Stimulated activated naive CD8-positive, alpha-beta T cell treated with anti-CD3 and anti-CD28 coated beads, Interleukin-15, Interleukin-2, amounts not matched to agents 100 ng/mL and 50 ng/mL, for 24 hours (primary cell): ENCODE results near the gene CNPPD1.
"Not testable (repeated sequence)": the region's sequence is repeated elsewhere in the genome, so short reads cannot be mapped to it uniquely, and the experiment has no call there.

Source experiments
- H3K27ac Mint-ChIP-seq: one replicate; pipeline ENCODE4 v1.8.0; 2021; ENCODE audit warnings: mild to moderate bottlenecking, mixed read lengths
- H3K27me3 Mint-ChIP-seq: one replicate; pipeline ENCODE4 v1.8.0; 2021; ENCODE audit warnings: mixed read lengths
- H3K36me3 Mint-ChIP-seq: one replicate; pipeline ENCODE4 v1.8.0; 2021; ENCODE audit warnings: low read depth, mixed read lengths
- H3K4me1 Mint-ChIP-seq: one replicate; pipeline ENCODE4 v1.8.0; 2021; ENCODE audit warnings: low read depth, mixed read lengths
- H3K4me3 Mint-ChIP-seq: one replicate; pipeline ENCODE4 v1.8.0; 2021; ENCODE audit warnings: mild to moderate bottlenecking, mixed read lengths
- H3K9me3 Mint-ChIP-seq: one replicate; pipeline ENCODE4 v1.8.0; 2021; ENCODE audit warnings: mixed read lengths

The CNPPD1 gene

DNA sequence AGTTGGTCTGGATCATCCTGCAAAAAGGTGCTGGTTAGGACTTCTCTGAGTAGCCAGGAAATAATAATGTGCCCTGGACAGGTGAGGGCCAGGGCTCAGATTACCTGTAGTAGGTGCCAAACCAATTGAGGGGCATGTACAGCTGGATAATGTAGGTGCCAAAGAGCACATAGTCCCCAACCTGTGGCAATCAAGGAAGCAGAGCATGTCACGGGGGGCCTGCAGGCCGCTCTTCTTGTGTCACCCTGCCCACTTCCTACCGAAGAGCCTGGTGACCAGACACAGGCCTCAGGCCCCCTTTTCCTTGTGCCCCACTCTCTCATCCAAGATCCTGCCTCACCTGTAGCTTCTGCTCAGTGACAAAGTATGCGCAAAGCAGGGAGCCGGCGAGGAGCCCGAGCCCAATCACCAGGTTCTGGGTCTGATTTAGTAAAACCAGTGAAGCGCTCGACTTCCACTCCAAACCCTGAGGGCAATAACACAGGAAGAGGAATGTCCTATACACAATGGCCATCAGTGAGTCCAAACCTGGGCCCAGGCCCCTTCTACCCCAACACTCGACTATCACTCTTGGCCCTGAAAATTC lies 36.9 kb upstream of the CNPPD1 start:
- Mint-ChIP-seq H3K9me3 (no peaks in the 10 kb centered on the region), H3K27ac (no peak overlapping the region), H3K27me3 (no peaks in the 10 kb centered on the region), H3K4me3 (no peak overlapping the region), H3K4me1 (peaks cover 47% of the 10 kb centered on the region), H3K36me3 (peaks cover 47% of the 10 kb centered on the region)

GRCh38 chr2:219213026-219213415 lies 36.3 kb upstream of the CNPPD1 start:
- H3K9me3 Mint-ChIP-seq = no peaks in the 10 kb centered on the region
- H3K4me3 Mint-ChIP-seq = no peak overlapping the region
- H3K27me3 Mint-ChIP-seq = no peaks in the 10 kb centered on the region
- no peak overlapping the region for H3K27ac Mint-ChIP-seq
- peaks cover 51% of the 10 kb centered on the region for H3K4me1 Mint-ChIP-seq
- H3K36me3 Mint-ChIP-seq = peaks cover 52% of the 10 kb centered on the region

DNA sequence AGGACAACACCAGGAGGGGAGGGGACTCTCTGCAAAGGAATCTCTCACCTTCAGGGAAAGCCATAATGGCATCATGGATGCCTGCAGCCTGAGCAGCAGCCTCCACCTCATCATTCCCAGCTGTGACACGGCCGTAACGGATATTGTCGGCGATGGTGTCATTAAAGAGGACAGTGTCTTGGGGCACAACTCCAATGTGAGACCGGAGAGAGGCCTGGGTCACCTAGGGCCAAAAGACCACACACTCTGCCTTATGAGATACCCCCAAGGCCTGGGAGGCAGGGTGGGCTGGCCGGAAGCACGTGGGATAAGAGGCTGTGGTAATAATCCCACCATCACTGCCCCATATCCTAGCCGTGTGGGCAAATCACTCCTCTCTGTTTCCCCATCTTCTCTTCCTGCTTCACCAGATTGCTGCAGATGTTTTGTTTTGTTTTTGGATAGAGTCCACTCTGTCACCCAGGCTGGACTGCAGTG lies 34.2 kb upstream of the CNPPD1 start:
- Mint-ChIP-seq H3K36me3 (peaks cover 54% of the 10 kb centered on the region), H3K9me3 (no peaks in the 10 kb centered on the region), H3K27ac (peak overlapping the region; percentile 82), H3K4me1 (peaks cover 52% of the 10 kb centered on the region), H3K27me3 (no peaks in the 10 kb centered on the region), H3K4me3 (no peak overlapping the region)

DNA sequence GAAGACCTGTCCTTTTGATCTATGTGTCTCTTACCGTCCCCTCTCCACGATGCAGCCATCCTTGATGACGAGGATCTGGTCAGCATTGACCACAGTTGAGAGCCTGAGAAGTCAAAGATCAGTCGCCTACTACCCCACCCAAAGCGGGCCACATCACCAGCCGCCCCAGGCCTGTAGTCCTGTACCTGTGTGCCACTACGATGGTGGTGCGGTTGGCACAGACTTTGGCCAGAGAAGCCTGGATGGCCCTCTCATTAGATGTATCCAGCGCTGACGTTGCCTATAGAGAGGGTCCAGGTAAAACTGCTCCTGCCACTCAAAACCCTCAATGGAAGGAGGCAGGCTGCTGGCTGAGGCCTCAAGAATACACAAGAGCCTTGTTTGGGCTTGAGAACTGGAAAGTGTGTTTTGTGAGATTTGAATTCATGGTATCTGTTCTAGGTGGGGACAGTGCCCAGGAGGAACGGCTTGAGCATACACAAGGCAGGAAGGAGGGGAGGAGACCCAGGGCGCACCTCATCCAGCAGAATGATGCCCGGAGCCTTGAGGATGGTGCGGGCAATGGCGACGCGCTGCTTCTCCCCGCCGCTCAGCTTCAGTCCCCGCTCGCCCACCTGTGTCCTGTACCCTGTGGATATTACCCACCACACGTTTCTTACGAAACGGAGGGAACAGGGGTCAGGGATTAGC lies 33.6 kb upstream of the CNPPD1 start:
- H3K9me3 Mint-ChIP-seq = no peaks in the 10 kb centered on the region
- H3K4me1 Mint-ChIP-seq = peaks cover 54% of the 10 kb centered on the region
- H3K4me3 Mint-ChIP-seq = no peak overlapping the region
- H3K36me3 Mint-ChIP-seq = peaks cover 54% of the 10 kb centered on the region
- peak overlapping the region; percentile 87 for H3K27ac Mint-ChIP-seq
- H3K27me3 Mint-ChIP-seq = no peaks in the 10 kb centered on the region

GRCh38 chr2:219209236-219210195 lies 32.8 kb upstream of the CNPPD1 start:
- Mint-ChIP-seq H3K4me1 (peaks cover 54% of the 10 kb centered on the region), H3K27me3 (no peaks in the 10 kb centered on the region), H3K36me3 (peaks cover 47% of the 10 kb centered on the region), H3K9me3 (no peaks in the 10 kb centered on the region), H3K27ac (peak overlapping the region; percentile 87), H3K4me3 (no peak overlapping the region)

- H3K27me3 Mint-ChIP-seq = no peaks in the 10 kb centered on the region
- peak overlapping the region; percentile 49 for H3K27ac Mint-ChIP-seq
- peaks cover 54% of the 10 kb centered on the region for H3K4me1 Mint-ChIP-seq
Measured at GRCh38 chr2:219207884-219208740, 31.4 kb upstream of the CNPPD1 start.

DNA sequence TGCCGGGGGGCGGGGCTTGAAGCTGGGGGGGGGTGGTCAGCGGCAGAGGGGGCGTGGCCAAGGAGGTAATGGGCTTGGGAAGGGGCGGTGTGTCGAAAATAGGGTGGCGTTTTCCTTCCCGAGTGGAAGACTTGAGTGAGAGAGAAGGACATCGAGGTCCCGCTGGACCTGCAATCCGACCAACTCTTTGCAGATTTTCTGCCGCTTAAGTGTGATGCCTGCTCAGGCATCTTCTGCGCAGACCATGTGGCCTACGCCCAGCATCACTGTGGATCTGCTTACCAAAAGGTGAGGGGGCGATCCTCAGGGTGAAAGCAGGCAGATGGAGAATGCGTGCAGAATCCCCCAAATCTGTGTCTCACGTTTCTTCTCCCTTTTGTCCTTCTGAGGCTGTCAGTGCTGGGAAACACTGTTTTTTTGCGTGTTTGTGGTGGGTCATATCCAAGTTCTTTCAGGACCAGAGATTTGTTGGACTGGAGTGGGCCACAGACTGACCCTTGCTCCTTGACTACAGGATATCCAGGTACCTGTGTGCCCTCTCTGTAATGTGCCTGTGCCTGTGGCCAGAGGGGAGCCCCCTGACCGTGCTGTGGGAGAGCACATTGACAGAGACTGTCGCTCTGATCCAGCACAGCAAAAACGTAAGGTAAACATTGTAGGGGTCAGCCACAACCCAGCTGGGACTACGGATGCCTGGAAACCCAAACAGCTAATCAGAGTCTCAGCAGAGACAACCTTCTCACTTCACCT lies 30.6 kb upstream of the CNPPD1 start:
- Mint-ChIP-seq H3K4me1 (peaks cover 53% of the 10 kb centered on the region), H3K27me3 (no peaks in the 10 kb centered on the region), H3K27ac (peak overlapping the region; percentile 49), H3K36me3 (peaks cover 36% of the 10 kb centered on the region), H3K4me3 (peak overlapping the region; percentile 93), H3K9me3 (no peaks in the 10 kb centered on the region)

More at GRCh38 chr2:219207884-219208740, 31.4 kb upstream of the CNPPD1 start:
- Mint-ChIP-seq H3K9me3 (no peaks in the 10 kb centered on the region), H3K36me3 (peaks cover 38% of the 10 kb centered on the region), H3K4me3 (peak overlapping the region; percentile 93)

DNA sequence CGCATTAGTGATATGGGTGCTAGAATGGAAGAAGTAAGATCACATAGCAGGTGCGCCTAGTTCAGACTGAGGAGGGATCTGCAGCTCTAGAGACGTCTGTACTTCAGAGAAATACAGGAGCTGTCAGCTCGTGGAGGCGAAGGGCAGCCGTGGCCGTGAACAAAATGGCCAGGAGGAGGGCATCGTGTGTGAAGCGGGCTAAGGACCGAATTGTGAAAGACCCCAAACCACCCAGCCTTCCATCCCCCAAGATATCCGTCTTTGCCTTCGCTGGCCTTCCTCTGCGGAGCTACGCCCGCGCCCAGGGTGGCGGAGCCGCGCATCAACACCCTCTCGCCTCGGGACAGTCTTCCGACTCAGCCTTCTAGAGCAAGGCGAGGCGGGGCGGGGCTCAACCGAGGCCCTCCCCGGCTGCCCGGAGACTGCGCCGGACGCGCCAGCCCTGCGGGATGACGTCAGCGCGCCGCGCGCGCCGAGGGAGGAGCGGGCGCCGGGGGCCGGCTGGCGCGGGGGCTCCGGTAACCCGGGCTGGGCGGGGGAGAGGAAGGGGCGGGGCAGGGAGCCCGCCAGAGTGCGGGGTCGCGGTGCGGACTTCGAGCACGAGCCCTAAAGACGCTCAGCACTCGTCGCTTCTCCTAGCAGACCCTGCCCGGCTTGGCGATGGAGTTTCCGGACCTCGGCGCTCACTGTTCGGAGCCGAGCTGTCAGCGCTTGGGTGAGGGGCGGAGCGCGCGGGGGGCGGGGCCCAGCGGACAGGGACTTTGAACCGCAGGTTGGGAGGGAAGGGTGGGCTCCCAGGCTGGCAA lies 29.8 kb upstream of the CNPPD1 start, which contains the start of gene ZFAND2B:
TSS of gene ZFAND2B (plus strand) at position 455 of the 806 bp plus-strand sequence. CDS start at position 661, 206 bp downstream.
- Mint-ChIP-seq H3K4me3 (peak within 1 kb of the TSS; percentile 93), H3K4me1 (peaks cover 50% of the 10 kb centered on the region), H3K27me3 (no peaks in the 10 kb centered on the region), H3K36me3 (peaks cover 32% of the 10 kb centered on the region), H3K27ac (peak within 1 kb of the TSS; percentile 91), H3K9me3 (no peaks in the 10 kb centered on the region)

DNA sequence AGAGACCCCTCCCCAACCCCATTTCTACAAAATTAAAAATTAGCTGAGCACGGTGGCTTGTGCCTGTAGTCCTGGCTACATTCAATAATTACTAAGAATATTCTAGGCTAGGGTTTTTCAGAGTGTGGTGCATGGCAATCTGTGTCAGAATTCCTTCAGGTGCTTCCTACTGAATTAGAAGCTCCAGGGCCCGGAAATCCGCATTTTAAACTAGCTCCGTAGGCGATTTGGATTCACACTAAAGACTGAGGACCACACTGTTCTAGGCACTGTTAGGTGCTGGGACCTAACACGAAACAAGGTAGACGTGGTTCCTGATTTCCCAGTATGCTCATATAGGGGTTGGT lies 29.2 kb upstream of the CNPPD1 start:
- Mint-ChIP-seq H3K9me3 (no peaks in the 10 kb centered on the region), H3K27me3 (no peaks in the 10 kb centered on the region), H3K4me1 (peaks cover 44% of the 10 kb centered on the region), H3K27ac (peak overlapping the region; percentile 91), H3K36me3 (peaks cover 29% of the 10 kb centered on the region), H3K4me3 (peak overlapping the region; percentile 93)

- H3K4me1 Mint-ChIP-seq = peaks cover 43% of the 10 kb centered on the region
- H3K27me3 Mint-ChIP-seq = no peaks in the 10 kb centered on the region
- peak overlapping the region; percentile 41 for H3K4me3 Mint-ChIP-seq
- peaks cover 24% of the 10 kb centered on the region for H3K36me3 Mint-ChIP-seq
- no peak overlapping the region for H3K27ac Mint-ChIP-seq
- H3K9me3 Mint-ChIP-seq = no peaks in the 10 kb centered on the region
Measured at GRCh38 chr2:219205165-219205538, 28.4 kb upstream of the CNPPD1 start.

- peak overlapping the region; percentile 41 for H3K4me3 Mint-ChIP-seq
Measured at GRCh38 chr2:219204425-219205164, 27.9 kb upstream of the CNPPD1 start.

GRCh38 chr2:219201331-219201730 lies 24.6 kb upstream of the CNPPD1 start:
- peak overlapping the region; percentile 94 for H3K27ac Mint-ChIP-seq
- not testable (repeated sequence) for H3K9me3 Mint-ChIP-seq, H3K4me3 Mint-ChIP-seq, H3K36me3 Mint-ChIP-seq, H3K27me3 Mint-ChIP-seq
- peaks cover 22% of the 10 kb centered on the region for H3K4me1 Mint-ChIP-seq

More at GRCh38 chr2:219204425-219205164, 27.9 kb upstream of the CNPPD1 start:
- Mint-ChIP-seq H3K4me1 (peaks cover 40% of the 10 kb centered on the region), H3K27me3 (no peaks in the 10 kb centered on the region), H3K9me3 (no peaks in the 10 kb centered on the region), H3K36me3 (peaks cover 20% of the 10 kb centered on the region), H3K27ac (no peak overlapping the region)
